NCI-H1417 (cell line): ENCODE results near the gene MXD1.
A peak's percentile ranks its signal among the peaks of the same experiment; 100 is the strongest.
"Not testable (repeated sequence)": the region's sequence is repeated elsewhere in the genome, so short reads cannot be mapped to it uniquely, and the experiment has no call there.

Experiments used
- DNase-seq, 3 experiments: peaks; one replicate each; lab custom pipeline; 2025; lab: John Stamatoyannopoulos, UW

MXD1 gene

GRCh38 chr2:69914950-69915945 is at the start of gene MXD1:
Gene MXD1 (plus strand): TSS chr2:69915109. CDS start chr2:69915331, 222 bp downstream.
- DNase-seq, result peak in 2 of 3 experiments; percentile 53 to 61

DNA sequence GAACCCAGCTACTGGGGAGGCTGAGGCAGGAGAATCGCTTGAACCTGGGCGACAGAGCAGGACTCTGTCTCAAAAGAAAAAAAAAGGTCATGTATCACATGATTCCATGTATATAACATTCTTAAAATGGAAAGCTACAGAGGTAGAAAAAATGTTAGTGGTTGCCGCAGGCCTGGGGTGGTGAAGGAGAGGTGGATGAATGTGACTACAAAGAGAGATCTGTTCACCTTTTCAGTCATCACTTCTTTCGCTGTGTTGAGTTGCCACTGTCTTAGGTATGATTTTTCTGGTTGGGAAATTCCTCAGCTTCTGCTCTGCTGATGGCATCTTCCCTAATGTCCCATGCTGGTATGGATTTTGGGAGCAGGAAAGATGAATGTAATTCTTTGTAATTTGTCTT is 26.5 kb upstream of the MXD1 start:
- no peak for DNase-seq

DNA sequence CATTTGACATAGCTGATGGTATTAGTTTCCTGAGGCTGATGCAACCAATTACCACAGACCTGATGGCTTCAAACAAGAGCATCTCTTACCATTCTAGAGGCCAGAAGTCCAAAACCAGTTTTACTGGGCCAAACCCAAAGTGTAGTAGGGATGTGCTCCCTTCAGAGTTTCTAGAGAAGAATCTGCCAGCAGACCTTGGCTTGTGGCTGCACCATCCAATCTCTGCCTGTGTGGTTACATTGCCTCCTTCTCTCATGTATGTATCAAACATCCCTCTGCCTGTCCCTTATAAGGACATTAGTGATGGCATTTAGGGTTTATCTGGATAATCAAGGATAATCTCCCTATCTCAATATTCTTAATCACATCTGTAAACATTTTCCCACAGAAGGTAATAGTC is 25.6 kb upstream of the MXD1 start:
- DNase-seq, result no peak

GRCh38 chr2:69890881-69891280 is 24.0 kb upstream of the MXD1 start:
- DNase-seq, result no peak

DNA sequence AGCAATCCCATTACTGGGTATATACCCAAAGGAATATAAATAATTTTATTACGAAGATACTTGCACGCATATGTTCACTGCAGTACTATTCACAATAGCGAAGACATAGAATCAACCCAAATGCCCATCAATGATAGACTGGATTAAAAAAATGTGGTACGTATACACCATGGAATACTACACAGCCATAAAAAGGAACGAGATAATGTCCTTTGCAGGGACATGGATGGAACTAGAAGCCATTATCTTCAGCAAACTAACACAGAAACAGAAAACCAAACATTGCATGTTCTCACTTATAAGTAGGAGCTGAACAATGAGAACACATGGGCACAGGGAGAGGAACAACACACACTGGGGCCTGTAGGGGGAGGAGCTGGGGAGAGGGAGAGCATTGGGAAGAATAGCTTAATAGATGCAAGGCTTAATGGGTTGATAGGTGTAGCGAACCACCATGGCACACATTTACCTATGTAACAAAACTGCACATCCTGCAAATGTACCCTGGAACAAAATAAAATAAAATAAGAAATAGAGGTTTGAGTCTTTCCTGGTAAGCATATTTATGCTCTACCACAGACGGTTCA is 22.0 kb upstream of the MXD1 start:
- peak in 1 of 3 experiments; percentile 45 for DNase-seq

DNA sequence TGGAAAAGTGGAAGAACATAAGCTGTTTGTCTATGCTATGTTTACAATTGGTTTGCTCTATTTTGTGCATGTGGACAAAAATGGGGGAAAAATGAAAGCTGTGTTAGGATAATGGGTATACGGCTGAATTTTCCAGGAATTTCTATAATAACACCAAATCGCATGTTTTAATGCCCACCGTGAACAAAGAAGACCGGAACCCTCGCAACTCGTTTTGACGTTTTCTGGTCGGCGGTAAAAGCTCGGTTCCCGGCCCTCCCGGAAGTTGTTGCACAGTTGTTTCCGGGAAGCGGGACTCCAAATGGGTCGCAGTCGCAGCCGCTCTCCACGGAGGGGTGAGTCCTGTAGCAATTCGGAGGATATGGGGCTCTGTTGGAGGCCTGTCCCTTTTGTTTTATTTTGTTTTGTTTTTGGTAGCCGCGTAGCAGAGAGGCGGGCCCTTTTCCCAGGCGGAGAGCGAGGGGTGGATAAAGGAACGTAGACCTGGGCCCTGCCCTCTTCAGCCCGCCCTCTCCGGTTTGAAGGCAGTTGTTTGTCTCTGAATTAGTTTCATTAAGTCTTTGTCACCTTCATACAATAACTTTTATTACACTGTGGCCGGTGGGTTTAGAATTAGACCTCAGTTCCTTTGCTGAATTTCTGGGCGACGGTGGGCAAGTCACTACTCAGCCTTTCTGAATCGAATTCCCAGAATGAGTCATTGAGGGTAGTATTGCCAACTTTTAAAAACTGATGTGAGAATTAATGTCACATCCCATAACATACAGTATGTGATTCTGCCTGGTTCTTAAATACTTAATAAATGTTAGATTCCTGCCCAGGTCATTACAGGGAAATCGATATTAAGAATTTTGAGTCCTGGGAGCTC is 21.0 kb upstream of the MXD1 start, which contains the start of gene SNRNP27:
TSS of gene SNRNP27 (plus strand) at position 273 of the 868 bp plus-strand sequence. CDS start at position 302, 29 bp downstream.
- peak; percentile 86 to 91 (median 91) for DNase-seq

- not testable (repeated sequence) for DNase-seq
Measured at GRCh38 chr2:69894737-69895136, 20.2 kb upstream of the MXD1 start.

DNA sequence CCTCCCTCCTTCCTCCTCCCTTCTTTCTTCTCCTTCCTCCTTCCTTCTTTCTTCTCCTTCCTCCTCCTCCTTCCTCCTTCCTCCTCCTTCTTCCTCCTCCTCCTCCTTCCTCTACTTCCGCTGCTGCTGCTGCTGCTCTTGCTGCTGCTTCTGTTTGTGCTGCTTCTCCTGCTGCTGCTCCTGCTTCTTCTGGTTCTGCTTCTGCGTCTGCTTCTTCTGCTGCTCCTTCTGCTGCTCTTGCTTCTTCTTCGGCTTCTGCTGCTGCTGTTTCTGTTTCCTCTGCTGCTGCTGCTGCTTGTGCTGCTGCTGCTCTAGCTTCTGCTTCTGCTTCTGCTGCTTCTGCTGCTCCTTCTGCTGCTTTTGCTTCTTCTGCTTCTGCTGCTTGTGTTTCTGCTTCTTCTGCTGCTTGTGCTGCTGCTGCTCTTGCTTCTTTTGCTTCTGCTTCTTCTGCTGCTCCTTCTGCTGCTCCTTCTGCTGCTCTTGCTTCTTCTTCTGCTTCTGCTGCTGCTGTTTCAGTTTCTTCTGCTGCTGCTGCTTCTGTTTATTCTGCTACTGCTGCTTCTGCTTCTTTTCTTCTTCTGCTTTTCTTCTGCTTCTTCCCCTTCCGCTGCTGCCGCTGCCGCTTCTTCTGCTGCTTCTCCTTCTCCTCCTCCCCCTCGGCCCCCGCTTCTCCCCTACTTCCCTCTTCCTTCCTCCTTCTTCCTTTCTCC is 12.5 kb upstream of the MXD1 start:
- DNase-seq, result no peak

GRCh38 chr2:69907216-69907615 is 7.7 kb upstream of the MXD1 start:
- no peak for DNase-seq

DNA sequence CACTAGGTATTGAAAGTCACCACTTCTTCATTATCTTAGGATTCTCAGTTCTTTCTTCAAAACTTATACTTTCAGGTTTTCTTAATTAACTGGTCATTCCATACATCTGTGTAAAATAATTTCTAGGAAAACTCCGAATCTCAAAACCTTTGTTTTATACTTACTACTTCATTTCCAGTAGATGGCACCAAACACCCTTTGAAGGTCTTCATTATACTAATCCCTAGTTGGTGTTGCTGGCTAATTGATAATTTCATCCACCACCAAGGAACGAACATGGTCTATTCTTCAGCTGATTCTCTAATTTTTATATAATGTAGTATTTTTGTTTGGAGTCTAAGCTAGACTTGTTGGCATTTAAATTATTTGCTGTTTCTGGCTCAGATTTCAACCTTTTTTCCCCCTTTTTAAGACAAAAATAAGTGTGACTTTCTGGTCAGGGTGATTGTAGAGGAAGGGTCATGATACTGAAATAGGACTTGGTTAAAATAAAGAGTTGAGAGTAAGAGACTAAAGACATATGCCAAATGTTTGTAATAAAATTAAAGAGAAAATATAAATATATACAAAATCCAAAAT is 2.8 kb upstream of the MXD1 start:
- peak; percentile 31 to 81 (median 58) for DNase-seq

GRCh38 chr2:69914164-69914949 is 552 bp upstream of the MXD1 start:
- DNase-seq, result peak; percentile 100

GRCh38 chr2:69916106-69916505 is 1.2 kb downstream of the MXD1 start:
- no peak for DNase-seq

DNA sequence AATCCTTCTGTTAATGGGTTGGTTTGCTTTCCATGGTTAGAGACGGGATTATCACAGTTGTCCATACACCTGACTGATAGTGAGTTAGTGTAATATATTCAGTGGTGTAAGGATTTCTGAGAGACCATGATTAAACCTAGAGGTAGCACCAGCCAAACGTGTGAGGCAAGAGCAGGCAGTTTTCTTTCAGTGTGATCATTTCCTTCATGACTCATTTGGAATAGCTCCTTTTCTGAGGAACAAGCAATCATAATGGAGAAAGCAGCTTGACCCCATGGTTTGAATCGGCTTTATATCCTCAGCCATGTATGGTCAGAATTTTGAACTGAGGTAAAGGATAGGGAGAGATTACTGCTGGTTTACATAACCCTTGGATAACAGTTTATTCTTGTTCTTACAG is 2.9 kb downstream of the MXD1 start:
- no peak for DNase-seq

DNA sequence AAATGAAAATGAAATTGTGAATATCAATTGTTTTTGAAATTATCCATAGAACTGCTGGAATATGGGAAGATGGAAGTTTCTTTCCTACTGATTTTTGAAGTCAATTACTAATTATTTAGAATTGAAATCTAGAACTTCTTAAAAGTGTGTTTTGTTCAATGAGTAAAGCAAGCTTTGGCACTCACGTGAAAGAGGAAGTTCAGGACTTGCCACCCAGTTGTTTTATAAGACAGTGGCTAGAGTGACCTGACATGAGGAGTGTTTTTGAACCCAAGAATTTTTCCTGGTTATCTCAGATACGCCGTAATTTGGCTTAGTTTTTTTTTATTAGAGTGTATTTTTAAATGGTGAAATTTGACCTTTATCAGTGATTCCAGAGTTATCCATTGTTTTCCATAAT is 3.5 kb downstream of the MXD1 start:
- DNase-seq, result no peak

GRCh38 chr2:69923116-69923515 is 8.2 kb downstream of the MXD1 start:
- no peak for DNase-seq

DNA sequence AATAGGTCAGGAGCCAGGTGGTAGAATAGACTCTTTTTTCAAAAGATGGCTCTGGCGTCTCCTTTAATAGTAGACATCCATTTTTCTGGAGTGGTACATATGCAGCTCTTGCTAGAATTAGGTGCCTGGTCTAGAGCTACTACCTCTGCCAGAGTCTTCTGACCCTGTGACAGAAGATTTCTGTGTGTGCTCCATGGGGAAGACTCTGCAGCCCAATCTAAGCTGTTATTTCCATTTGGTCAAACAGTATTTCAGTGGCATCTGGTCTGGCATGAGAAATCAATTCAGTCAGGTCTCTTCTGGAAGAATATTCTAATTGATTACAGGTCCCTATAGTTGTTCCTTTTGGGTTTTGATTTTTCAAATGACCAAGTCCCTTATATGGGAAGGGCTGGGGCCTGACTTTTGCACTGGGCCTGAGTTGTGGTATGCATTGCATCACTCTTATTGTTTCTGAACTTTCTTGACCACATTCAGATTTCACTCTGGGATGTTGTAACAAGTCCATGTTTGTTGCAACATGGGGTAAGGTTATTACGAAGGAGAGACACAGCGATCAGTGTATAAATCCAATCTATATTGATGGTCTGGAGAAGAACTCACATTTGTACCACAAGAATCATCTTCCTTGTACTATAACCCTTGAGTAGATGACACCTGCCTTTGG is 12.1 kb downstream of the MXD1 start:
- DNase-seq, result no peak

- DNase-seq, result no peak
Measured at GRCh38 chr2:69931832-69932595, 17.1 kb downstream of the MXD1 start.

- no peak for DNase-seq
Measured at GRCh38 chr2:69932596-69932922, 17.6 kb downstream of the MXD1 start.

DNA sequence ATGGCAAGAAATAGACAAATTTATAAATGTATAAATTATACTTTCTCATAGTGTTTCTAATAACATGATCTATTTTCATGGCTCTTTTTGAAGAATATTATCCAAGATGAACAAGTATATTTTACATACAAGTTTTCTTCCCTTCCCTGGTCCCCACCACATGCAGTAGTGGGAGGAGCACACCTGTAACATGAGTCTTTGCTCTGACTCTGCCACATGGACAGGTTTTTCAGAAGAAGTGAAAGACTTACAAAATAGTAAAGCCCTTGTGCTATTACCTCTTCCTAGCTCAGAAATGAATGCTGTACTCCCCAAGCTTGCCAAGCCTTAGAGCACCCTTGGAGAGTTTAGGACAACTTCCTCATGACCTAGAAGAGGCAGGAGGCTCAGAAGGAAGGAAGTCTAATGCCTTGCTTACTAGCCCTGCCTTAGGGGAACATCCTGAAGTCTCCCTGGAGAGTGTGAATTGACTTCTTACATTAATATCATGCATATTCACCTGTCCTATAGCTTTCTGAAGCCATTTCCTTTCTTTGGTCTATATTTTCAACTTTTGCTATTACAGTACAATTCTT is 18.4 kb downstream of the MXD1 start:
- no peak for DNase-seq
